ENCODE measurements around the gene C5. TPM values are rescaled to one million over a fixed set of nuclear protein-coding genes. Genes with fewer than 3 reads are reported as not detected.
A peak's percentile ranks its signal among the peaks of the same experiment; 100 is the strongest.

The C5 gene
- total RNA-seq, 4 donors from 2014 or later = 3.6 to 6.6 (median 4.6) TPM

- no peak for DNase-seq (ENCODE audit: extremely low spot score)
- WGBS = 97% methylated on average over 1 of the region's 1 CpG
- H3K27ac ChIP-seq (replicated peaks in 1 of 4) = no peak overlapping the region
- H3K9me3 ChIP-seq = no peaks in the 10 kb centered on the region
- TF ChIP-seq CTCF (IDR thresholded peaks at IDR 0.05) (no peak), EP300 (IDR thresholded peaks at IDR 0.05) (no peak), POLR2A (IDR thresholded peaks at IDR 0.05; ENCODE audit: low read depth) (no peak), POLR2AphosphoS5 (IDR thresholded peaks at IDR 0.05) (no peak)
- H3K4me1 ChIP-seq = no peaks in the 10 kb centered on the region
- intact Hi-C loops (cut with DNase I) = no loop called here
- no peaks in the 10 kb centered on the region for H3K27me3 ChIP-seq
- H3K4me3 ChIP-seq = no peak overlapping the region
- H3K36me3 ChIP-seq = peaks cover 0 to 37% (median 17%) of the 10 kb centered on the region in 4 donors
These were observed 35.6 kb upstream of the C5 start for GRCh38 chr9:121085661-121086060.

- peaks cover 0 to 40% (median 15%) of the 10 kb centered on the region in 4 donors for H3K36me3 ChIP-seq
- no peak for DNase-seq (ENCODE audit: extremely low spot score)
- intact Hi-C loops (cut with DNase I) = no loop called here
- H3K27me3 ChIP-seq = no peaks in the 10 kb centered on the region
- TF ChIP-seq EP300 (IDR thresholded peaks at IDR 0.05) (no peak), POLR2AphosphoS5 (IDR thresholded peaks at IDR 0.05) (no peak), CTCF (IDR thresholded peaks at IDR 0.05) (no peak), POLR2A (IDR thresholded peaks at IDR 0.05; ENCODE audit: low read depth) (no peak)
- H3K4me3 ChIP-seq = no peak overlapping the region
- H3K4me1 ChIP-seq = no peaks in the 10 kb centered on the region
- no peaks in the 10 kb centered on the region for H3K9me3 ChIP-seq
- no peak overlapping the region for H3K27ac ChIP-seq (replicated peaks in 1 of 4)
- 72% methylated on average over 1 of the region's 1 CpG for WGBS
These were observed 32.0 kb upstream of the C5 start for GRCh38 chr9:121082075-121082474.

GRCh38 chr9:121075251-121076036, 25.4 kb upstream of the C5 start:
- H3K27me3 ChIP-seq = no peaks in the 10 kb centered on the region
- peaks cover 14 to 33% (median 30%) of the 10 kb centered on the region in 4 donors for H3K4me1 ChIP-seq
- TF ChIP-seq POLR2A (IDR thresholded peaks at IDR 0.05; ENCODE audit: low read depth) (no peak), CTCF (IDR thresholded peaks at IDR 0.05) (no peak), EP300 (IDR thresholded peaks at IDR 0.05) (no peak), POLR2AphosphoS5 (IDR thresholded peaks at IDR 0.05) (no peak)
- peaks cover 0 to 7% (median 0%) of the 10 kb centered on the region in 4 donors for H3K36me3 ChIP-seq
- no peak for DNase-seq (ENCODE audit: extremely low spot score)
- 7% methylated on average over 19 of the region's 19 CpGs for WGBS
- H3K4me3 ChIP-seq = peak overlapping the region; percentile 79 to 92 (median 86)
- no peaks in the 10 kb centered on the region for H3K9me3 ChIP-seq
- peak overlapping the region; percentile 90 to 96 (median 92) for H3K27ac ChIP-seq (replicated peaks in 1 of 4)
- intact Hi-C loops (cut with DNase I) = loop anchor here (5.0 kb wide), 1 partner anchor 47 kb away; no protein-coding TSS in a partner anchor

GRCh38 chr9:121074370-121075250, 24.5 kb upstream of the C5 start, which contains the start of gene CNTRL:
Gene CNTRL (plus strand): TSS chr9:121074955. CDS start chr9:121088327, 13,372 bp downstream.
- H3K9me3 ChIP-seq = no peaks in the 10 kb centered on the region
- peak within 1 kb of the TSS; percentile 90 to 96 (median 92) for H3K27ac ChIP-seq (replicated peaks in 1 of 4)
- H3K4me3 ChIP-seq = peak within 1 kb of the TSS; percentile 79 to 92 (median 86)
- H3K4me1 ChIP-seq = peaks cover 14 to 33% (median 30%) of the 10 kb centered on the region in 4 donors
- intact Hi-C loops (cut with DNase I) = loop anchor here (5.0 kb wide), 2 partner anchors 48 to 207 kb away; no protein-coding TSS in a partner anchor
- DNase-seq (ENCODE audit: extremely low spot score) = peak; percentile 97
- H3K36me3 ChIP-seq = no peaks in the 10 kb centered on the region
- H3K27me3 ChIP-seq = no peaks in the 10 kb centered on the region
- WGBS = 0% methylated on average over 29 of the region's 85 CpGs
- TF ChIP-seq POLR2AphosphoS5 (IDR thresholded peaks at IDR 0.05) (peak; percentile 80 to 83), CTCF (IDR thresholded peaks at IDR 0.05) (no peak), EP300 (IDR thresholded peaks at IDR 0.05) (peak; percentile 46), POLR2A (IDR thresholded peaks at IDR 0.05; ENCODE audit: low read depth) (peak; percentile 21)
